HG02870 (cell line): ENCODE data around the gene GDAP2.

Source experiments
- ATAC-seq: cut with Tn5 transposase; IDR thresholded peaks from one replicate; pipeline ENCODE4 v1.9.1; 2021; ENCODE audit warnings: mild to moderate bottlenecking, moderate library complexity; ENCODE audit not compliant: unreplicated experiment

Gene GDAP2

DNA sequence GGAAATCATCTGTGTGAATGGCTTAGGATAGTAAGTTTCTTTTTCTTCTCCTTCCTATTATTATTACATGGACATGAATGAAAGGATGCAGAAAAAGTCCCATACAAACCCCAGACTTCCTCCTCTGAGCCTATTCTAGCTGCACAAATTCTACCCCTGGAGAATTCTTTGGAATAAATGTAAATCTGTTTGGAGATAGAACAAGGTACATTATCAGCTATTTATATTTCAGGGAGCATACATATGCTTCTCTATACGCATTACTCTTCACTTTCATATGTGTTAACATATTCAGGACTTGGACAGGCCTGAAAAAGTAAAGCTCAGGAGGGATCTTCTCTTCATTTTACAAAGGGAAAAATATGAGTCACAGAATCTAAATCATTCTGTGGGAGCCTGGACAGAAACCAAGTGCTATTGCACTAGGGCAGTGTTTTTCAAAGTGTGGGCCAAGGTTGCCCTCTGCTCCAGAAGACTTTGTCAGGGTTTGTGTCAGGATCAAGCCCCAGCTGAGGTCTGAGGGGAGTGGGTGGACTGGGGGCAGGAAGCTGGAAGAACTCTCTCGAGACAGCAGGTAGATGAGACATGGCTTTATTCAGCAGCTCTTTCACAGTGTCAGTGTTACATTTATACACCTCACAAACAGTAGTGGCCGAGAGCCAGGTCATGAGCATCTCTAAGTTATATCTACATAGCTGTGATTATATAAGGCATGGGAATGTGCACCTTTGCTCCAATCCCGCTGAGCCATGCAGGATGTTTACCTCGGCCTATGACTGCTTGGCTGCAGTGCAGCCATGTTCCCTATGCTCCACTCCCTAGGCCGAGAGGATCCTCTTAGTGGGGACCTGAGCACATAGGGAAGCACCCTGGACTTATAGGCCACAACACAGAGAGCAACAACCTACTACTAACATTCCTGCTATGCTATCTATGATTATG, 114.3 kb downstream of the GDAP2 start:
- no peak for ATAC-seq
